ENCODE measurements around the gene RNF220.

Gene RNF220

DNA sequence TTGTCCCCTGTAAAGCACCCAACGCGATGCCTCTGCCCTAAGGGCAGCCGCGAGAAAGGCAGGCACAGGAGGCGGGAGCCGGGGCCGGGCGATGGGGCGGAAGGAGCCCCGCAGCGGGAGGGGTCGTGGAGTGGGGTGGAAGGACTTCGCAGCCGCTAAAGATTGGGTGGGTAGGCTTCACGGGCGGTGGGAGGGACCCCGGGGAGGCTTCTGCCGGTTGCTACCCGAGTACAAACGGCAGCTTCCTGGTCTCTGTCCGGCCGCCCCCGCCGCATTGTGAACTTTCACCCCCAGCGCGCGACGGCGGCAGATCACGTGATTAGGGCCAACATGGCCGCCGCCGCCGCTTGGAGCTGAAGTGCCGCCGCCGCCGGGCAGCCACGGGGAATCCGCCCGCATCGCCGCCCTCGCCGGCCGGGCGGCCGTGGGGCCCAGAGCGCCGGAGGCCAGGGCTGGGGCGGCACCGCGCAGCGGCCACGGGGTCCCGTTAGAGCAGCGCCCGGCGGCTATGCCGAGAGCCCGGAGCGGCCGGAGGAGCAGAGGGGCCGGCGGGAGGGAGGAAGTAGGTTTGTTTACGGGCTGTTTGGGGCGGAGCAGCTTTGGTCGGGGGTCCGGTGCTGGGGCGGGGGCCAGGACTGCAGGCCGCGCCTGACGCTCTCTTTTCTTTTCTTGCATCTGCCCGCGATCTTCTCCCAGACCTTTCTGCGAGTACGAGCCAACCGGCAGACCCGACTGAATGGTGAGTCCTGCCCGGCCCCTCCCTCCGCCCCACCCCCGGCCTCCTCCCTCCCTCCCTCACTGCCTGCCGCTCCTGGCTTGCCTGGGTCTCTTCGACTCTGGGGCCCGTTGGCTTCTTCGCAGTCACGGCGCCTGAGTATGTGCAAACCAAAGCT lies 226.8 kb downstream of the RNF220 start:
- DNase-seq (ENCODE audit: low spot score) (peak; percentile 98), FAIRE-seq (no peak)

DNA sequence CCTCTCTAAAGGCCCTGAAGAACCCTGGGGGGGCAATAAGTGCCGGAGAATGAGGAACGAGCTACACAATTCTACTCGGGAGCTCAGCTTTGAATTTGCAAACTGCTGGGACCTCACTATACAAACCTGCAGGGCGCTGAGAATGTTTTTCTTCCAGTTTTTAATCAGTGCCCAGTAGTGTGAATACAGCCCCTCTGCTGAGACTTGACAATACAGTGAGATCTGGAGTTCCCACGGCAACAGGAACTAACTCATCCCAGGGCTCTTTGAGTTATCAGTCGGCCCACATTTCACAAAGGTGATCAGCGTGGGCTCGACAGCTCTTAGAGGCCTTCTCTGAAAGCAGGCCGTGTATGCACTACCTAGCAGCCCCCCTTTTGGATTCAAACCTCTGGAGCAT lies 227.5 kb downstream of the RNF220 start:
- DNase-seq (ENCODE audit: low spot score), result peak; percentile 29
- no peak for FAIRE-seq

DNA sequence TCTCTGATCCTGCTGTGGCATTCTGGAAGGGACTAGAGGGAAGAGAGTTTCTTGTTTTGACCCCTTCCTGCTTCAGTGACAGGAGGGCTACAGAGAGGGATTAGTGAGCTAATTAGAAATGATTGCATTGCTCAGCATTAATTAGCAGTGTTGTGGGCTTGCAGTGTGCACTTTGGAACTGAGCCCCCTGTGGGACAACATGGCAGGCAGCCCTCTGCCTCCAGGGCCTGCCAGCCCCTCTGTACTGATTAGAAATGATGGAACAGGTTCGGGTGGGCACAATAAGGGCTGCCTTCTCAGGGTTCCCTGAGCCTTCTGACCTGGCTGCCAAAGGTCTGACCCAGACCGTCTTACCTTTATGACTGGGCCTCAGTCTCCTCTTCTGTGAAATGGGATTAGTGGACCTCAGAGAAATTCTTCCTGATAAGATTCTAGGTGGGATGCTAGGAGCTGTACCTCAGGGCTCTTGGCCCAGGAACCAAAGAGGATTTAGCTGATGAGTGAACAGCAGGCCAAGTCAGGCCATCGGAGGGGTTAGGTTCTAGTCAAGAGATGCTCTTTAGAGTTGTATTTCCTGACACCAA lies 229.6 kb downstream of the RNF220 start:
- no peak for FAIRE-seq

DNA sequence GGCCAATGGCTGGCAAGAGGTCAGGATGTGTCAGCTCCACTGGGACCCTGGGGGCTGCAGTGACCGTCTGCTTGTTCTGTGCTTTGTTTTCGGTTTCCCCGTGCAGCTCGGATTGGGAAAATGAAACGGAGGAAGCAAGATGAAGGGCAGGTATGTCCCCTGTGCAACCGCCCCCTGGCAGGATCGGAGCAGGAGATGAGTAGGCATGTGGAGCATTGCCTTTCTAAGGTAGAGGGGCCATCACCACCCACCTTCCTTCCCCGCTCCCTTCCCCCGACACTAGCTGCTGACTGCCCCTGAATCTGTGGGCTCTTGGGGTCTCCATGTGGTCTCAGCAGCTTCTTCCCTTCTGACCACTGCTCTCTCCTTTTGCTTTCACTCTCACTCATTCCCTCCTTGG lies 230.4 kb downstream of the RNF220 start:
- DNase-seq (ENCODE audit: low spot score) (no peak), FAIRE-seq (no peak)

More for the DNA sequence above, 229.6 kb downstream of the RNF220 start:
- DNase-seq (ENCODE audit: low spot score), result no peak

DNA sequence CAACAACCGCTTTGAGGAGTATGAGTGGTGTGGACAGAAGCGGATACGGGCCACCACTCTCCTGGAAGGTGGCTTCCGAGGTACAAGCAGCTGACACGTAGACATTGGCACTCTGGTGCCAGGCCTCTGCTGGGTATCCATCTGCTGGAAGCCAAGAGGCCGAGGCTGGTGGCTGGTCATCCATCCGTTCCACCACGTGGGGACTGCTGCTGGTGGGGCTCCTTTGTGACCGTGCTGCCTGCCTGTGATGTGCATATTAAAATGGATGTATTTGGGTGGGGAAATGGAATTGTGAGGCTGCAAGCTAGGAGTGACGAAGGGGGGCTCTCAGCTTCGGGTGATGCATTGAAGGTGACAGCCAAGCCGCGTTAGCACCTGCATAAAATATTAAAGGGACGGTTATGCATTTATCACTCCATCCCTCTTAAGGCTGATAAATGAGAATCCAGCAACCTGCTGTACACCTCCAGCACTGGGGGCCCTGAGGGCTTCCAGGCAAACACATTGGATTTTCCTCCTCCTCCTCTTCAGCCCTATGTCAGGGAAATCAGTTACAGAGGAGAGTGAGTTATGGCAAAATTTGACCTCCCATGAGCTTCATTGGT lies 231.1 kb downstream of the RNF220 start:
- DNase-seq (ENCODE audit: low spot score) (no peak), FAIRE-seq (no peak)

DNA sequence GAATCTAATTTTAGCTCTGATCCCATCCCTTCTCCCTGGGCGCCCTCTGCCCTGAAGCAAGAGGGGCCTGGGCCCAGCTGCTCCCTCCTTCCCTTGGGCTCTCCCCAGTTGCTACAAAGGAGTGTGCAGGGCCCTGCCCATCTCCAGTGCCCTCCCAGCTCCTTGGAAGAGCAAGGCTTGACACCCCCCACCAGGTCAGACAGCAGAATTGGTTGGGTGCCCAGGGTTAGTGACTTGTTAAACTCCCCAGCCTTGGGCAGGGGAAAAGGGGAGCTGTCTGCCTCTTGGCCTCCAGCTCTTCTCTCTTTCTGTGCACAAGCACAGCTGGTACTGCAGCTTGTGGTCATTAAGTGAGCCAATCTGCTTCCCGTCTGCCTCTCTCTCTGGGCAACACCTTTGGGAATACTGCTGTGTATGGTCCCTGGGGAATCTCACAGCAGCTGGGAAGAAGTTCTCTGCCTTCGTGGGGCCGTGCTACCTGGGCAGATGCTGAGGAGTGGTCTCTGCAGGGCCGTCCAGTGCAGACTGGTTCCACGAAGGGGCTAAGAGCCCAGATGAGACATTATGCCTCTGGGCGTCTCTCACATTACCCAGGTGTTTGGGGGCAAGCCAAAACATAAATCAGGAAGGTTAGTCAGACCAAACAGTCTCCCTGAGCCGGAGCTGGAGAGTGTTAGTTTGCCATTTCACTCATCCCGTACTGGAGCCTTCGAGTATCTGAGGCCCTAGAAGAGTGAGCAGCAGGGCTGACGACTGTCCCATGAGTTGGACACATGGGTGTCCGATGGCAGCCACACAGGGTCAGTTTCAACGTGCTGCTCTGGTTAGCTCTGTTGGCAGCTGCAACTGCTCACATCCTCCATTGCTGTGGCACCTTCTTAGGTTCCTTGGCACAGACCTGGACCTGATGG lies 231.9 kb downstream of the RNF220 start:
- FAIRE-seq (no peak), DNase-seq (ENCODE audit: low spot score) (no peak)

DNA sequence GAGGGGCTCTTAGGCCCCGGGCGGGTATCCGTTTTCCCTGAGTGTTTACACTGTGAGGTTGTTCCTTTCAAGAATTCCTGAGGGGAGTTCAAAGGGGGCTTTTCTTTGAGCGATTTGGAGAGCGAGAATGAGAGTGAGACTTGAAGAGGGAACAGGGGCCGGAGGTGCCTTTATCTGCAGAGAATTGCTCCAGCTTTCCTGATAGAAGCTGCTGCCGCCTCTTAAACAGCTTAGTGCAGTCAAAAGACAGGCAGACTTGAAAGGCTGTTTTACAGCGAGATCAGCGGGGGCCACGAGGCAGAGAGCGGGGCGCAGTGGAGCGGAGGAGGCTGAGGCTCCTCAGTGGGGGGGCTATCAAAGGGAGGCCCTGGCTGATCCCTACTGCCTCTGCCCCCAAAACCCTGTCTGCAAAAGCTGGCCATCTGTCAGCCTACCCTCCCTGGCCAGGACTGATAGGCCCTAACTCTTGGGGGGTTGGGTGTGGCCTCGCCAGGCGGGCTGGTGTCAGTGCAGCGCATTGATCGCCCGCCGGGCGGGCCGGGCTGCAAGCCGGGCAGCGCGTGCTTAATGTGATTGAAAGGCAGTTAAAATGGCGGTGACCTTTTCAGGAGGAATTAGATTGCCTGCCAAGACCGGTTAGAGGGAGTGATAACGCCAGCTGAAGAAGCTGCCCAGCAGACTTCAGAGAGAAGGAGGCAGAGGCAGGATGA lies 232.8 kb downstream of the RNF220 start:
- FAIRE-seq, result no peak

DNA sequence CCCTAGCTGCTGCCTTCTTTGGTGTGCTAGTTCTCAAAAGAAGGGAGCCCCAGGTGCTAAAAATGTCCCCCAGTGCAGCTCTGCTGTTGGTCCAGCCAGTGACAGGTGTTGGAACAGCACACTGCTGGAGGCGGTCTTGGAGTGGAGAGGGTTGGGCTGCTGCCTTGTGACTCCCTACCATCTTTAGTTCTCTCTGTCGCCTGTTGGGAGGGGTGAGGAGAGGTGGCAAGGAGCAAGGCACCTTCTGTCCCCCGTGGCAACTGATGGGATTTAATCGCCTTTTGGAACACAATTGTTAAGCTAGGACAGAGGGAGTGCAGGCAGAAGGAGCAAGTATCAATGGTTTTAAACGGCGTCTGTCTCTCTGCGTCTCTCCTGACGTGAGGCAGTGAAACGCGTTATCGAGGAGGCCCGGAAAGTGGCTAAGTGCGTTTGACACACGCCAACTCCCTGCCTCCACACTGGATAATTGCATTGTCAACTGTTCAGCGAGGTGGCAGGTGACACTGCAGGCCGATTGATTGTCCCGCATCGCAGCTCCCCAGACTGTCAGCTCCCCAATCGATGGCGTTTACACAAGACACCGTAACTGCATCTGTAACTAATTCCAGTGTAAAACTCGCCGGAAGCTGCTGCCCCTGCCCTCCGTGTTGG lies 235.3 kb downstream of the RNF220 start:
- FAIRE-seq, result peak; percentile 30
- no peak for DNase-seq (ENCODE audit: low spot score)

More for the DNA sequence above, 232.8 kb downstream of the RNF220 start:
- no peak for DNase-seq (ENCODE audit: low spot score)

DNA sequence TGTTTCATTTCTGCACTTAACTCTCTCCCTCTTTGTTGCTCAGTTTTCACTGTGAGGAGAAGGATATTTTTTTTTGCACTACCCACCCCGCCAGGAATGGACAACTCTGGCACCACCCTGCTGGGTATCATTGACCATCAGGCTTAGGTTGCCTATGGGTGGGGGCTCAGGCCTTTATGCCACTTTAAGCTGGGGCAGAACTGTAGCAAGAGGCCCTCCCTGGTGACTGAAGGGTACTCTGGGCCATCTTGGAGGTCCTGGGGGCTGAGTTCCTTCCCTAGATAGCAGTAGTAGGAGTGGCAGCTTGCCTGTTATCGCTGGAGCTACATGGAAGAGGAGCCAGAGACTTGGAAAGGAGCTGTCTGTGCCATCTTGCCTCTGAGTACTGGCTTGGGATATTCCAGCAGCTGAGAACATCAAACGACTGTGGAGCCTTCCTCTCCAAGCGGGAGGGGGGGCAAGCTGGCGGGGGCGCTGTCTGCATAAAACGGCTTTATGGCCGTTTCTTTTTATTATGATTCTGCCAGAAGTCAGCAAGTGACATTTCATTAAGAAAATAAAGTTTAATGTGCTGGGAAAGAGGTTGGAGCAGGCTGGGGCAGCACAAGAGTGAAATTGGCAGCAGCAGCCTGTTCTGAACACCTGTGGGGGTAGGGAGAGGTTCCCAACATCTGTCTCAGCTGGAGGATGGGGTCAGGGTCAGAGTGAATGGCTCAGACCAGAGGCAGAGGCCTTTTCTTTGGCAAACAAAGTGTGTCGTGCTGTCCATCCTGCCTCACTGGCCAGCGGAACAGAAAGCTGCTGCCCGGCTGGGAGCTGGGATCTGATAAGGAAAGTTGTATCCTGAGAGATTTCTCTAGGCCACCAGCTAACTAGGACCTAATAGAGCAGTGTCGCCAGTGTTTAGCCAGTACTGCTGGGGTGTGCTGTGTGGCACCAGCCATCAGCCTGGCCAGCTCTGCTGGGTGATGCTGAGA lies 236.4 kb downstream of the RNF220 start:
- no peak for FAIRE-seq

DNA sequence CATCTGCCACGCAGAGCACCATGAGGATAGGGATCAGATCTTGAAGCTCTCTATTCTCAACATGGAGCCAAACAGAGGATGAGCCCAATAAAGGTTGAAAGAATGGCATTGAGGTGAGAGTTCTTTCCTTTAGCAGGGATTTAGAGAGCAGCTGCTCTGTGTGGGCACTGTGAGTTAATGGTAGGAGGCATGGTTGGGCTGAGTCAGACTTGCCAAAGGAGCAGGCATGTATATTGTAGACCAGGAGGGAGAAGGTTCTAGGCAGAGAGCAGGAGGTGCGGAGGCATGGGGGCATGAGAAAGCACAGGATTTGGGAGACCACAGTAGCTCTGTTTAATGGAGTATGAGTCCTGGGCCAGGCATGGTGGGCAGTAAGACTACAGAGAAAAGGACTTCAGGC lies 237.2 kb downstream of the RNF220 start:
- FAIRE-seq (no peak), DNase-seq (ENCODE audit: low spot score) (no peak)

More for the DNA sequence above, 236.4 kb downstream of the RNF220 start:
- no peak for DNase-seq (ENCODE audit: low spot score)

- FAIRE-seq, result peak; percentile 53
- no peak for DNase-seq (ENCODE audit: low spot score)
Observed at GRCh38 chr1:44642925-44643324, 237.9 kb downstream of the RNF220 start.

GRCh38 chr1:44643721-44644334 lies 238.8 kb downstream of the RNF220 start:
- no peak for DNase-seq (ENCODE audit: low spot score)
- no peak for FAIRE-seq

GRCh38 chr1:44644806-44645205 lies 239.8 kb downstream of the RNF220 start:
- no peak for DNase-seq (ENCODE audit: low spot score)
- FAIRE-seq, result no peak

DNA sequence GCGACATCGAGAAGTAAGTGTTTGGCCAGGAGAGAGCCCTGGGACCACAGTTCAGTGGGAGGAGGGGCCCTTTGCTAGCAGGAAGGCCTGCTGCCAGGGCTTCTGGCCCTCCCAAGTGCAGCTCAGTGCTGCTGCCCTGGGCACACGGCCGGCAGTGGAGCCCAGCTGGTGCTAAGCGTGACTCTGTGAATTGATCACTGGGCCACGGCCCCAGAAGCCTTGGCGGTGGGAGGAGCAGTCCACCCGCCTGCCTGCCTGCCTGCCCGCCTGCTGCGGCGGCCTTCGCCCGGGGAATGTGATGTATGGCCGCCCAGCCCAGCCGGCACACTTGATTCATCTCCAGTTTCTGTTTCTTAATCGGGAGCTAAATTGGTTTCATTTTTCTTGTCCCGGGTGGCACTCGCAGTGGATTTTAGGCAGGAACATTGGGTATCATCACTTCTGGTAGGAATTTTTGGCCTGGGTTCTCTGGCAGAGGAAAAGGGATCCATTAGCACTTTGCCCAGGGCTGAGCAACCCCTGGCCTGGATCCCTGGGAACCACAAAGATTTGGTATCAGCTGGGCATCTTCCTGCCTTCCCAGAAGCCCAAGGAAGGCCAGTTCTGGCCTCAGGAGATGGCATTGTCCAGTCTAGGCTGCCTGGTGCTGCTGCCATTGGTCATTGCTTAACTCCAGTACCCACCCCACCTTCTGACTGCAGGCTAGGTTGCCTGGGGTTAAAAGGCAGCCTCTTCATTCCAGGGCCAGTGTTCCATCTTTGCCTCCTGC lies 240.6 kb downstream of the RNF220 start:
- DNase-seq (ENCODE audit: low spot score) (no peak), FAIRE-seq (no peak)

- no peak for FAIRE-seq
- no peak for DNase-seq (ENCODE audit: low spot score)
Observed at GRCh38 chr1:44646261-44647110, 241.4 kb downstream of the RNF220 start.

- DNase-seq (ENCODE audit: low spot score) (no peak), FAIRE-seq (no peak)
Observed at GRCh38 chr1:44647896-44648295, 242.8 kb downstream of the RNF220 start.

Data from urothelium cell line (cell line).